ENCODE data around the gene TLE4.
"Not testable (repeated sequence)": the region's sequence is repeated elsewhere in the genome, so short reads cannot be mapped to it uniquely, and the experiment has no call there.

Gene TLE4

GRCh38 chr9:79744521-79744920 lies 172.8 kb downstream of the TLE4 start:
- no peak for DNase-seq

- no peak for DNase-seq
Measured at GRCh38 chr9:79745752-79746336, 174.1 kb downstream of the TLE4 start.

GRCh38 chr9:79751895-79752466 lies 180.2 kb downstream of the TLE4 start:
- not testable (repeated sequence) for DNase-seq

GRCh38 chr9:79756414-79756813 lies 184.6 kb downstream of the TLE4 start:
- no peak for DNase-seq

- no peak for DNase-seq
Measured at GRCh38 chr9:79757074-79757473, 185.3 kb downstream of the TLE4 start.

GRCh38 chr9:79757881-79758669 lies 186.3 kb downstream of the TLE4 start:
- DNase-seq = no peak

- DNase-seq = no peak
Measured at GRCh38 chr9:79759460-79759859, 187.7 kb downstream of the TLE4 start.

GRCh38 chr9:79762070-79762469 lies 190.3 kb downstream of the TLE4 start:
- DNase-seq = no peak

- no peak for DNase-seq
Measured at GRCh38 chr9:79763671-79764285, 192.0 kb downstream of the TLE4 start.

- DNase-seq = peak; percentile 92
Measured at GRCh38 chr9:79764374-79764773, 192.6 kb downstream of the TLE4 start.

- no peak for DNase-seq
Measured at GRCh38 chr9:79765466-79765865, 193.7 kb downstream of the TLE4 start.

- no peak for DNase-seq
Measured at GRCh38 chr9:79766091-79766490, 194.3 kb downstream of the TLE4 start.

- DNase-seq = no peak
Measured at GRCh38 chr9:79768194-79768593, 196.4 kb downstream of the TLE4 start.

GRCh38 chr9:79769476-79770275 lies 197.9 kb downstream of the TLE4 start:
- no peak for DNase-seq

GRCh38 chr9:79774356-79774755 lies 202.6 kb downstream of the TLE4 start:
- DNase-seq = no peak

Measured in fibroblast of skin of right quadriceps (primary cell).